Breast epithelium (tissue), 4 donors: ENCODE data around the gene PPP6R1. TPM values are rescaled to one million over a fixed set of nuclear protein-coding genes. Genes with fewer than 3 reads are reported as not detected.

Experiments
- DNase-seq, 2 donors: peaks; one replicate each; pipeline ENCODE4 v3.0.0-alpha.2; 2019; ENCODE audit warnings: low spot score in 2 of 2
- H3K27ac ChIP-seq, 2 donors: fragments of 200-600 bp; sonication (generic) in 1 of 2; one replicate each; pipeline ENCODE4 v1.5.1; 2016 to 2019; ENCODE audit warnings: mild to moderate bottlenecking in 1 of 2
- H3K27me3 ChIP-seq, 2 donors: fragments of 200-600 bp; sonication (generic) in 1 of 2; one replicate each; pipeline versions ENCODE4 v1.5.1 to v1.6.0; 2017 to 2019; ENCODE audit warnings: control low read depth in 1 of 2, mild to moderate bottlenecking in 1 of 2
- H3K36me3 ChIP-seq: fragments of 200-600 bp; one replicate; pipeline ENCODE4 v1.5.1; 2019
- H3K4me1 ChIP-seq, 2 donors: fragments of 200-600 bp; sonication (generic); one replicate each; pipeline ENCODE4 v1.5.1; 2016 to 2019; ENCODE audit warnings: control low read depth in 1 of 2
- H3K4me3 ChIP-seq, 3 donors: fragments of 200-600 bp; sonication (generic); 1 replicate in 2 of 3; 2 replicates in 1 of 3; pipeline ENCODE4 v1.5.1; 2016 to 2019; ENCODE audit warnings: mild to moderate bottlenecking in 3 of 3, moderate library complexity in 2 of 3
- H3K9me3 ChIP-seq, 2 donors: fragments of 200-600 bp; sonication (generic) in 1 of 2; one replicate each; pipeline ENCODE4 v1.5.1; 2016 to 2019; ENCODE audit warnings: control low read depth in 1 of 2
- POLR2A ChIP-seq: fragments of 450-650 bp; IDR thresholded peaks from one replicate; pipeline ENCODE4 v1.6.1; 2016; ENCODE audit warnings: antibody characterized with exemption, mild to moderate bottlenecking, moderate library complexity
- POLR2AphosphoS5 ChIP-seq, 3 donors: sonication (generic); formaldehyde crosslinking; IDR thresholded peaks; one replicate each; pipeline ENCODE4 v1.6.1; 2017; ENCODE audit warnings: antibody characterized with exemption in 3 of 3
- intact Hi-C: fragments of 100-400 bp; cut with DNase I; formaldehyde crosslinking; loops from one replicate; pipeline ENCODE4 v1.15.1; 2023; ENCODE audit warnings: low total_unique reads
- total RNA-seq, 3 donors: library from RNA; depleted of rRNA; stranded (reverse); fragments of >200 nt; gene quantifications; one replicate each; pipeline ENCODE4 v1.1.0, GENCODE V29; 2016
- TF ChIP-seq, protein P1 (sequence below), 3 donors: fragments of 450-650 bp; IDR thresholded peaks; one replicate each; pipeline ENCODE4 v1.5.1; 2016 to 2017; ENCODE audit warnings: antibody characterized with exemption in 3 of 3, mild to moderate bottlenecking in 3 of 3, moderate library complexity in 3 of 3

Gene PPP6R1
- total RNA-seq, 3 donors from 2014 or later, result 23.8 to 31.5 (median 28.2) TPM

DNA sequence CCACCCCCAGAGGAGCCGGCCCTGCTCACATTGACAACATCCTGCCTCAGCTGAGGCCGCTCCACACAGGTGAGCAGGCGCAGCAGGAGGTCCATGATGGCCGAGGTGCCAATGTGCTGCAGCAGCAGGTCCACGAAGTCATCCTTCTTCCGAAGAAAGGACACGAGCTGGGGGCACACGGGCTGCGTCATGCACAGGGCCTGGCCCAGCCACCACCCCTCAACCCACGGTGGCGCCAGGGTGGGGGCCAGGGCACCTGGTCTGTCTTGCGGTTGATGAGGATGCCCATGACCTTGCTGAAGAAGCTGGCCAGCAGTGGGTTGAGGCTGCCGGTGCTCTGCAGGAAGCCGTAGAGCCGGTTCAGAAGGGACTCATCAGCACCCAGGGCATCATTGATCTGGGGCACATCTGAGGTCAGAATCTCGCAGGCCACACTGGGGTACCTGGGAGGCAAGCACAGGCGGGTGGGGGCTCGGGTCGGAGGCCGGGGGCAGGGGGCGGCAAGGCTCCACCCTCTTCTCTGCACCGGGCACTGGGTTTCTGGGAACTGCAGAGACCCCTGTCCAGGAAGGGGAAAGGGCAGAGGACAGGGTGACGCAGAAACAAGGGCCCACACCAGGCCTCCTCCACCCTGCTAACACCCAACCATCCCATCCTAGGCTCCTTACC is 13.4 kb downstream of the PPP6R1 start:
- H3K4me1 ChIP-seq, result peaks cover 0 to 9% of the 10 kb centered on the region in 2 donors
- intact Hi-C loops, result no loop called here
- no peaks in the 10 kb centered on the region for H3K9me3 ChIP-seq
- TF ChIP-seq POLR2A, result no peak
- no peak for TF ChIP-seq POLR2AphosphoS5 (IDR thresholded peaks at IDR 0.05)
- TF ChIP-seq, protein P1, sequence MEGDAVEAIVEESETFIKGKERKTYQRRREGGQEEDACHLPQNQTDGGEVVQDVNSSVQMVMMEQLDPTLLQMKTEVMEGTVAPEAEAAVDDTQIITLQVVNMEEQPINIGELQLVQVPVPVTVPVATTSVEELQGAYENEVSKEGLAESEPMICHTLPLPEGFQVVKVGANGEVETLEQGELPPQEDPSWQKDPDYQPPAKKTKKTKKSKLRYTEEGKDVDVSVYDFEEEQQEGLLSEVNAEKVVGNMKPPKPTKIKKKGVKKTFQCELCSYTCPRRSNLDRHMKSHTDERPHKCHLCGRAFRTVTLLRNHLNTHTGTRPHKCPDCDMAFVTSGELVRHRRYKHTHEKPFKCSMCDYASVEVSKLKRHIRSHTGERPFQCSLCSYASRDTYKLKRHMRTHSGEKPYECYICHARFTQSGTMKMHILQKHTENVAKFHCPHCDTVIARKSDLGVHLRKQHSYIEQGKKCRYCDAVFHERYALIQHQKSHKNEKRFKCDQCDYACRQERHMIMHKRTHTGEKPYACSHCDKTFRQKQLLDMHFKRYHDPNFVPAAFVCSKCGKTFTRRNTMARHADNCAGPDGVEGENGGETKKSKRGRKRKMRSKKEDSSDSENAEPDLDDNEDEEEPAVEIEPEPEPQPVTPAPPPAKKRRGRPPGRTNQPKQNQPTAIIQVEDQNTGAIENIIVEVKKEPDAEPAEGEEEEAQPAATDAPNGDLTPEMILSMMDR (IDR thresholded peaks at IDR 0.05), result no peak
- no peak overlapping the region for H3K27ac ChIP-seq
- DNase-seq, result no peak
- H3K27me3 ChIP-seq, result no peaks in the 10 kb centered on the region
- no peak overlapping the region for H3K4me3 ChIP-seq
- H3K36me3 ChIP-seq, result peaks cover 10% of the 10 kb centered on the region

DNA sequence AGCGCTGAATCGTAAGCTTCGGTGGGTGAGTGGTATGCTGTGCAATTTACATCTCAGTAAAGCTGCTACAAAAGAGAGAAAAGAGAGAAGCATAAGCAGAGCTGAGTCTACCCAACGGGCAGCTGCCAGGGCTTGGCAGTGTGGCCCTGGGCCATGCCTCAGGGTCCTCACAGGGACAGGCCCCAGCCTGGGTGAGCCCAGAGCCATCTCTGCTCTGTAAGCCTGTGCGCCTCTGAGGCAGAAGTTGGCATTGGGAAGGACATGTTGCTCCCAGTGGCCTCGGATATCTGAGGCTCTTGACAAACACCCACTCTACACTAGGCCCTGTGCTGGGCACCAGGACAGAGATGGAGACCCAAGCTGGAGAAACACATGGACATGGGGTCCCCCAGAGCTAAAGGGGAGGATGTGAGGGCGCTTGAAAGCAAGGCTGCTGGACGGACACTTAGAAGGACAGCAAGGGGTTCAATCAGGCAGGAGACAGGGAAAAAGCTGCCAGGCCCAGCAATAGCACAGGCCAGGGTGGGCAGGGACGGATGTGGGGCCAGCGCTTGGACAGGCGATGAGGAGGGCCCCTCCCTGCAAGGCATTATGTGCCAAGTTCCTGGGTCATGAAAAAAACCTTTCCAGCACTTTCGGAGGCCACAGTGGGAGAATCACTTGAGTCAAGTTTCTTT is 14.7 kb downstream of the PPP6R1 start:
- Histone ChIP-seq H3K27me3 (no peaks in the 10 kb centered on the region), H3K27ac (no peak overlapping the region), H3K4me1 (peaks cover 0 to 9% of the 10 kb centered on the region in 2 donors), H3K4me3 (no peak overlapping the region), H3K9me3 (no peaks in the 10 kb centered on the region), H3K36me3 (peaks cover 10% of the 10 kb centered on the region)
- TF ChIP-seq POLR2AphosphoS5 (IDR thresholded peaks at IDR 0.05) (no peak), POLR2A (no peak)
- TF ChIP-seq, protein P1 (IDR thresholded peaks at IDR 0.05), result no peak
- intact Hi-C loops, result loop anchor here (5.0 kb wide), 1 partner anchor 97 kb away; the partner anchor contains the start of gene TNNT1
- no peak for DNase-seq

DNA sequence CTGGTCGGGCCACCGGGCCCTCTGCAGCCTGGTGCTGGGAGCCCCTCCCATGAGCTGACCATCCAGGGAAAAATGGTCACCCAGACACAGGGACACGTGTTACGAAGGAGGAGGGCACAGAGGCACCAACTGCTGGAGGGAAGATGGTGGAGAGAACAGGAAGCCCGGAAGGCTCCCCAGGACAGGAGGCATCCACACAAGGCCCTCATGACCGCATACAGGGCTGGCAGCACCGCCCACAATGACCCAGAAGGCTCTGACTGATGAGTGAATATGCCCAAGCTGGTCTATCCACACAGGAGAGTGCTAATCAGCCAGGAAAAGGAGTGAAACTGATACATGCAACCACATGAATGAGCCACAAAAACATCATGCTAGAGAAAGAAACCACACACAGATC is 16.3 kb downstream of the PPP6R1 start:
- intact Hi-C loops, result loop anchor here (5.0 kb wide), 1 partner anchor 95 kb away; the partner anchor contains the start of gene TNNT1
- H3K4me3 ChIP-seq, result no peak overlapping the region
- no peaks in the 10 kb centered on the region for H3K27me3 ChIP-seq
- H3K4me1 ChIP-seq, result no peaks in the 10 kb centered on the region
- DNase-seq, result no peak
- H3K9me3 ChIP-seq, result no peaks in the 10 kb centered on the region
- H3K27ac ChIP-seq, result no peak overlapping the region
- peaks cover 10% of the 10 kb centered on the region for H3K36me3 ChIP-seq
- no peak for TF ChIP-seq POLR2A
- no peak for TF ChIP-seq POLR2AphosphoS5 (IDR thresholded peaks at IDR 0.05)
- TF ChIP-seq, protein P1 (IDR thresholded peaks at IDR 0.05), result no peak

DNA sequence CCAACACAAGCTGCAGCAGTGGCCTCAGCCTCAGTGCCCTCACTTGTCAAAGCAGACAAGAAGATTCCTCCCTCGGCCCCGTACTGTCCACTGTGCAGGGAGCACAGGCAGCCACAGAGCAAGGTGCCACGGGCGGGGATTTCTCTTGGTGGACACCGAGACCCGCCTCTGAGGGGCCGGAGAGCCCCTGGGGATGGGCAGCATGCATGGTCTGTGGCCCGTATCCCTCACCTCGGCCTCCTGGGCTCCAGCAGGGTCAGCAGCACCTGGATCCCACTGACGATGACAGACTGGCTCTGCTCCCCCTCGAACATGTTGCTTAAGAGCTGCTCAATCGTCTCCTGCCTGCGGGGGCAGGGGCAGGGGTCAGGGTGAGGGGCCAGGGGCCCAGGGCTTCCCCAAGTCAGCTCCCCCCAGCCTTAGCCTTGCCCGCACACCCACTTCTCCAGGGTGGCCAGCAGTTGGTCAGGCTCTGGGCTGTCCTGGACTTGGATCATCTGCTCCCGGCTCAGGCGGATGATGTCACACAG is 16.8 kb downstream of the PPP6R1 start:
- no peaks in the 10 kb centered on the region for H3K27me3 ChIP-seq
- DNase-seq, result no peak
- no peaks in the 10 kb centered on the region for H3K9me3 ChIP-seq
- no peaks in the 10 kb centered on the region for H3K4me1 ChIP-seq
- TF ChIP-seq POLR2A, result no peak
- TF ChIP-seq, protein P1 (IDR thresholded peaks at IDR 0.05), result no peak
- no peak for TF ChIP-seq POLR2AphosphoS5 (IDR thresholded peaks at IDR 0.05)
- H3K27ac ChIP-seq, result no peak overlapping the region
- H3K4me3 ChIP-seq, result no peak overlapping the region
- peaks cover 10% of the 10 kb centered on the region for H3K36me3 ChIP-seq
- intact Hi-C loops, result loop anchor here (5.0 kb wide), 1 partner anchor 95 kb away; the partner anchor contains the start of gene TNNT1
